Stimulated activated CD8-positive, alpha-beta memory T cell treated with anti-CD3 and anti-CD28 coated beads, Interleukin-2, amount 100 ng/mL, for 48 hours (primary cell): ENCODE measurements around the gene OR8A1.
"Not testable (repeated sequence)": the region's sequence is repeated elsewhere in the genome, so short reads cannot be mapped to it uniquely, and the experiment has no call there.

Source experiments
- DNase-seq, 2 donors: peaks; one replicate each; pipeline ENCODE4 v3.0.0-alpha.2; 2020; ENCODE audit warnings: low read depth in 2 of 2

Gene OR8A1

GRCh38 chr11:124592627-124593026, 22.8 kb downstream of the OR8A1 start:
- no peak for DNase-seq

GRCh38 chr11:124595302-124595701, 25.5 kb downstream of the OR8A1 start:
- no peak for DNase-seq

- DNase-seq = no peak
Observed at GRCh38 chr11:124597626-124598025, 27.8 kb downstream of the OR8A1 start.

- DNase-seq = no peak
Observed at GRCh38 chr11:124600621-124601320, 31.0 kb downstream of the OR8A1 start.

GRCh38 chr11:124602193-124602592, 32.4 kb downstream of the OR8A1 start:
- no peak for DNase-seq

- not testable (repeated sequence) for DNase-seq
Observed at GRCh38 chr11:124602723-124603122, 32.9 kb downstream of the OR8A1 start.

- no peak for DNase-seq
Observed at GRCh38 chr11:124605719-124606118, 35.9 kb downstream of the OR8A1 start.

GRCh38 chr11:124608147-124608546, 38.4 kb downstream of the OR8A1 start:
- DNase-seq = no peak

GRCh38 chr11:124610295-124610694, 40.5 kb downstream of the OR8A1 start:
- no peak for DNase-seq

GRCh38 chr11:124611064-124611463, 41.3 kb downstream of the OR8A1 start, which contains the start of gene PANX3:
PANX3 (plus strand) TSS chr11:124611428; CDS start chr11:124611557, 129 bp downstream.
- DNase-seq = no peak

GRCh38 chr11:124612045-124612444, 42.2 kb downstream of the OR8A1 start:
- DNase-seq = no peak

GRCh38 chr11:124612567-124613246, 42.9 kb downstream of the OR8A1 start:
- no peak for DNase-seq

GRCh38 chr11:124618863-124619262, 49.1 kb downstream of the OR8A1 start:
- DNase-seq = no peak
